ENCODE data around the gene LRRC18.

The LRRC18 gene

DNA sequence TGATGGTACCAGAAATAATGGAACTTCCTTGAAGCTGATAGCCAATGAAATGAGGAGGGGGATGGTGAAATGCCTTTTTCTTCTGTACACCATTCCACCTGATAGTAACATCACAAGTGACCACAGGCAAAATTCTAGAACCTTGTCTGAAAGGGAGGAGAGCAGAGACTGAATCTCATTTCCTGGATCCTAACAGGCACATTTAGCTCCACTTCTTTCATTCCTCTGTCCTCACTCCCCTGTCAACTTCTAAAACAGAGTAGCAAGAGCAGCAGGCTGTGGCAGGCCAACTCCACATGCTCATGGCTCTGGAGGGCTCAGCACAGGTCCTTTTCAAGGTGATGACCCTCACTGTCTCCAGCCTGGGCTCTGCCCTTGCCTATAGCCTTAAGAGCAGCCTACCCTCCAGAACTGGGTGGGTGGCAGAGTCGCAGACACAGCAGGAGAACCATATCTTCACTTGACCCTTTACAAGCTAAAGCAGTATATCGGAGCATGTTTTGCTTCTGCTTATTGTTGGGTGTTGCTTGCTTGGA, at the start of gene LRRC18:
Gene LRRC18 (minus strand): TSS at position 51 of the 536 bp plus-strand sequence. CDS start 25,685 bp downstream, outside the sequence.
- no peak for TF ChIP-seq CTCF (conservative IDR thresholded peaks at IDR 0.05)

DNA sequence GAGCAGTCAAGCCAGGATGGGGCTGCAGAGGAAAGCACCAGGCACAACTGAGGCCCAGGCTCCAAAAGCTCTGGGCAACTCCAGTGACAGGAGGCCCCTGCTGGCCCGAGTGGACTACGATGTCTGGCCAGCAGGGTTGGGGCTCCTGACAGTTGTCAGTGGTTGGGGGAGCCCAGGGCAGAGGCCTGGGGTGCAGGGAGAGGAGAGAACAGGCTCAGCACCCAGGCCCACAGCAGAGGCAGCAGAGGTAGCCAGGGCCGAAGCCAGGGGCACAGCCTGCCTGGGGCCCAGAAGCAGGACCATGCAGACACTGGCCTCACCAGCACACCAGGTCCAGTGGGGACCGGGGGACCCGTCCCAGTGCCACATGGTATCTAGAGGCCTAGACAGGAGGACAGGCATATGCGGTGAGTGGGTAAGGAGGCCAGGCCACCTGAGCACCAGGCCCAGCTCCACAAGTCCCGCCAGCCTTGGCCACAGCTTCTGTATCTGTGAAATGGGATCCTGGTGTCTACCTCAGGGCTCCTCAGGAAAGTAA, 46.0 kb upstream of the LRRC18 start:
- TF ChIP-seq CTCF (conservative IDR thresholded peaks at IDR 0.05): no peak
- no peak overlapping the region for H3K27ac ChIP-seq

More for the DNA sequence above, at the start of gene LRRC18:
- H3K27ac ChIP-seq: no peak within 1 kb of the TSS

DNA sequence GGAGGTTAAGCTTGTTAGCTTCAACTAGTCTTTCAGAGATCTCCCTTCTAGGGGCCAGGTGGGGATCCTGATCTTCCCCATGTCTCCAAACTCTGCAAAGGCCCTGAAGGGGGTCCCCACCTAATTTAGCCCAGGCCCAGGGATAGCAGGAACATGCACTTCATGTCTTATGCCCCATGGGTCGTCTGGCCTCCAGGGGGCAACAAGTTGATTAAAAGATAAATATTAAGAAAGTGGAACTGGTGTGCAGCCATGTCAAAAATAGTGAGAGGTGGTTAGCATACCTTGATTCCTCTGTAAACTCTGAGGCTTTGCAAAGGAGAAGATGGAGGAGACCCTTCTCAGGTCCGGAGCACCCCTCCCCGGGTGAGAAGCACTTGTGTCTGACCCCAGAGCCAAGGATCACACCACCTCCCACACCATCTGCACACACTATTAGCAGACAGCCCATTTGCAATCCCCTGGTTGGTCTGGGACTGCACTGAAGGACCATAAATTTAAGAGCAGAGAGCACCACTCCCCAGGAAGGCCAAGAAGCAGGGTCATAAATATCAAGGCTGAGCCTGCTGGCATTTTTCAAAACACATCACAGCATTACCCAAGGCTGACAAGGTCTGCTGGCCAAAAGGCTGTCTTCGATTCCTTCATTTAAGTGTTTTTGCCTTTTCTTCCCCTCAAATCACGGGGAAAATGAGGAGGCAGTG, 44.2 kb upstream of the LRRC18 start:
- no peak for TF ChIP-seq CTCF (conservative IDR thresholded peaks at IDR 0.05)
- no peak overlapping the region for H3K27ac ChIP-seq

GRCh38 chr10:48982584-48982983, 42.9 kb upstream of the LRRC18 start:
- TF ChIP-seq CTCF (conservative IDR thresholded peaks at IDR 0.05): no peak
- no peak overlapping the region for H3K27ac ChIP-seq

- H3K27ac ChIP-seq: no peak overlapping the region
- TF ChIP-seq CTCF (conservative IDR thresholded peaks at IDR 0.05): peak; percentile 92
Measured at GRCh38 chr10:48981310-48981907, 41.8 kb upstream of the LRRC18 start.

DNA sequence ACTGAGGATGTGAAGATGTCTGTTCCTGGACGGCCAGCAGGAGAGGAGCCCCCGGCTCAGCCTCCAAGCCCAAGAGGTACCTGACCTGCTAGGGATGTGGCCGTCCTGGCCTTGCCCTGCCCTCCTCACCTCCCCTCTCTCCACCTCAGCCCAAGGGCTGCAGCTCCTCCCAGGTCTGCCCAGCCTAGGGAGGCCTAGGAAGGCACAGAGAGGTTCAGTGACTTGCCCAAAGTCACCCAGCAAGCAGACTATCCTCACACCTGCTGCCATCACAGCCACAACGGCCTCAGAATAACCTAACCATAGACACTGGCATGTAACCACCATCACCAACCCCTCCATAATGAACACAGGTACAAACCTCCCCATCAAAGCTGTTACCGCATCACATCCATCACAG, 38.7 kb upstream of the LRRC18 start:
- H3K27ac ChIP-seq: no peak overlapping the region
- TF ChIP-seq CTCF (conservative IDR thresholded peaks at IDR 0.05): no peak

GRCh38 chr10:48976196-48976595, 36.6 kb upstream of the LRRC18 start:
- no peak overlapping the region for H3K27ac ChIP-seq
- peak; percentile 74 for TF ChIP-seq CTCF (conservative IDR thresholded peaks at IDR 0.05)
